ENCODE results near the gene CNR2.

- peak; percentile 53 for TF ChIP-seq POLR2A (IDR thresholded peaks at IDR 0.05; ENCODE audit: low read length)
- no peak for TF ChIP-seq GATA1 (IDR thresholded peaks at IDR 0.05; ENCODE audit: low read depth, low read length)
Observed at GRCh38 chr1:23867895-23868556, 45.1 kb downstream of the CNR2 start, which contains the start of gene FUCA1.

Data from erythroblast (primary cell).